GM19463 (cell line): ENCODE data around the gene KRCC1.
A peak's percentile ranks its signal among the peaks of the same experiment; 100 is the strongest.

Source experiments
- ATAC-seq: cut with Tn5 transposase; IDR thresholded peaks from one replicate; pipeline ENCODE4 v1.9.1; 2021; ENCODE audit warnings: mild to moderate bottlenecking, moderate library complexity; ENCODE audit not compliant: unreplicated experiment

KRCC1 gene

GRCh38 chr2:88055371-88056128 is at the start of gene KRCC1:
Gene KRCC1, minus strand, starts transcription at chr2:88055783. Its CDS starts 27,220 bp downstream, at chr2:88028563.
- ATAC-seq, result peak; percentile 89

GRCh38 chr2:88100489-88100858 is 44.9 kb upstream of the KRCC1 start:
- ATAC-seq, result no peak

GRCh38 chr2:88099798-88100488 is 44.4 kb upstream of the KRCC1 start:
- ATAC-seq, result no peak

- no peak for ATAC-seq
Measured at GRCh38 chr2:88098558-88098900, 42.9 kb upstream of the KRCC1 start.

GRCh38 chr2:88097891-88098557 is 42.4 kb upstream of the KRCC1 start:
- ATAC-seq, result no peak

GRCh38 chr2:88097192-88097591 is 41.6 kb upstream of the KRCC1 start:
- no peak for ATAC-seq

- no peak for ATAC-seq
Measured at GRCh38 chr2:88096708-88097107, 41.1 kb upstream of the KRCC1 start.

- no peak for ATAC-seq
Measured at GRCh38 chr2:88095022-88095421, 39.4 kb upstream of the KRCC1 start.

GRCh38 chr2:88092773-88093172 is 37.2 kb upstream of the KRCC1 start:
- no peak for ATAC-seq

- ATAC-seq, result no peak
Measured at GRCh38 chr2:88091943-88092342, 36.4 kb upstream of the KRCC1 start.

GRCh38 chr2:88090446-88091283 is 35.1 kb upstream of the KRCC1 start:
- no peak for ATAC-seq

GRCh38 chr2:88088999-88089398 is 33.4 kb upstream of the KRCC1 start:
- ATAC-seq, result no peak

GRCh38 chr2:88087763-88088162 is 32.2 kb upstream of the KRCC1 start:
- no peak for ATAC-seq

- ATAC-seq, result no peak
Measured at GRCh38 chr2:88087073-88087472, 31.5 kb upstream of the KRCC1 start.

GRCh38 chr2:88086401-88086800 is 30.8 kb upstream of the KRCC1 start:
- no peak for ATAC-seq

GRCh38 chr2:88085602-88086001 is 30.0 kb upstream of the KRCC1 start:
- ATAC-seq, result no peak

- no peak for ATAC-seq
Measured at GRCh38 chr2:88085099-88085498, 29.5 kb upstream of the KRCC1 start.

GRCh38 chr2:88082781-88083180 is 27.2 kb upstream of the KRCC1 start:
- no peak for ATAC-seq

- no peak for ATAC-seq
Measured at GRCh38 chr2:88081924-88082608, 26.5 kb upstream of the KRCC1 start.

- no peak for ATAC-seq
Measured at GRCh38 chr2:88080545-88080944, 25.0 kb upstream of the KRCC1 start.
